Mammary epithelial cell (primary cell): ENCODE data around the gene ULBP3.
"Not testable (repeated sequence)": the region's sequence is repeated elsewhere in the genome, so short reads cannot be mapped to it uniquely, and the experiment has no call there.

Source experiments
- EZH2 ChIP-seq: IDR thresholded peaks from 2 replicates; pipeline ENCODE4 v1.6.1; 2012; ENCODE audit warnings: low read length, inconsistent platforms, borderline replicate concordance
- TF ChIP-seq, protein P1 (sequence below), 2 donors: IDR thresholded peaks in 1 of 2; conservative IDR thresholded peaks in 1 of 2; 2 replicates each; pipeline ENCODE4 v1.5.1; 2011 to 2012; ENCODE audit warnings: inconsistent platforms in 2 of 2, low read length in 2 of 2, mild to moderate bottlenecking in 2 of 2, control low read depth in 1 of 2, low read depth in 1 of 2; ENCODE audit not compliant: insufficient read depth in 1 of 2; ENCODE audit errors: extremely low read depth in 1 of 2

DNA sequence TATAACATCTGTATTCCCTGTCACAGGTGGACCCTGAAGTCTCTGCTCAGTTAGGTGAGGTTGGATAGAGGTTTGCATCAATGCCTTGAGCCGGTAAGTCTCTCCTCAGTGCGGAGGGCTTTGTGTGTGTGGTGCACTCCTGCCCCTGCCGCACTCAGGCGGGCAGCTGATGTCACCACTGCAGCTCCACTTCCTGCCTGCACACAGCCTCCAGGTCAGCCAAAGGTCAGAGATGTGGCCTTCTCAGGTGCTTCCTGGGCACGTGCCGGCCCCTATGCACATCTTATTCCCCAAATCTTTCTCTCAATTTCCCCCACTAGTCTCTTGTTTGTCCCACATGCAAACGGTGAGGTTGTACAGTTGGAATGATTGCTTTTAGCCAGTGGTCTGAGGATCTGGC is 8.9 kb downstream of the ULBP3 start:
- TF ChIP-seq, protein P1, sequence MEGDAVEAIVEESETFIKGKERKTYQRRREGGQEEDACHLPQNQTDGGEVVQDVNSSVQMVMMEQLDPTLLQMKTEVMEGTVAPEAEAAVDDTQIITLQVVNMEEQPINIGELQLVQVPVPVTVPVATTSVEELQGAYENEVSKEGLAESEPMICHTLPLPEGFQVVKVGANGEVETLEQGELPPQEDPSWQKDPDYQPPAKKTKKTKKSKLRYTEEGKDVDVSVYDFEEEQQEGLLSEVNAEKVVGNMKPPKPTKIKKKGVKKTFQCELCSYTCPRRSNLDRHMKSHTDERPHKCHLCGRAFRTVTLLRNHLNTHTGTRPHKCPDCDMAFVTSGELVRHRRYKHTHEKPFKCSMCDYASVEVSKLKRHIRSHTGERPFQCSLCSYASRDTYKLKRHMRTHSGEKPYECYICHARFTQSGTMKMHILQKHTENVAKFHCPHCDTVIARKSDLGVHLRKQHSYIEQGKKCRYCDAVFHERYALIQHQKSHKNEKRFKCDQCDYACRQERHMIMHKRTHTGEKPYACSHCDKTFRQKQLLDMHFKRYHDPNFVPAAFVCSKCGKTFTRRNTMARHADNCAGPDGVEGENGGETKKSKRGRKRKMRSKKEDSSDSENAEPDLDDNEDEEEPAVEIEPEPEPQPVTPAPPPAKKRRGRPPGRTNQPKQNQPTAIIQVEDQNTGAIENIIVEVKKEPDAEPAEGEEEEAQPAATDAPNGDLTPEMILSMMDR (conservative IDR thresholded peaks at IDR 0.05 in 1 of 2, IDR thresholded peaks at IDR 0.05 in 1 of 2; ENCODE audit: extremely low read depth in 1 of 2, insufficient read depth in 1 of 2, low read depth in 1 of 2, low read length in 2 of 2) = not testable (repeated sequence)
- not testable (repeated sequence) for TF ChIP-seq EZH2
